H9 (cell line): ENCODE measurements around the gene SORCS2. TPM values are rescaled to one million over a fixed set of nuclear protein-coding genes. Genes with fewer than 3 reads are reported as not detected.

Experiments
- DNase-seq: peaks from one replicate; pipeline ENCODE4 v3.0.0-alpha.2; 2017
- H2AFZ ChIP-seq: one replicate; pipeline ENCODE4 v1.6.1; 2013; ENCODE audit warnings: mild to moderate bottlenecking, low read length, control low read depth, moderate library complexity
- H2AK5ac ChIP-seq: 2 replicates; pipeline ENCODE4 v1.6.1; 2013; ENCODE audit warnings: low read length, control low read depth, mixed read lengths; ENCODE audit not compliant: insufficient read length
- H2BK120ac ChIP-seq: one replicate; pipeline ENCODE4 v1.6.1; 2013; ENCODE audit warnings: low read depth, mild to moderate bottlenecking, low read length, control low read depth, inconsistent platforms; ENCODE audit not compliant: poor library complexity, severe bottlenecking
- H2BK12ac ChIP-seq: 2 replicates; pipeline ENCODE4 v1.6.1; 2013; ENCODE audit warnings: low read length, control low read depth, mixed read lengths, low read depth; ENCODE audit not compliant: insufficient read length
- H2BK15ac ChIP-seq: 2 replicates; pipeline ENCODE4 v1.6.1; 2013; ENCODE audit warnings: low read depth, low read length, control low read depth
- H2BK20ac ChIP-seq: one replicate; pipeline ENCODE4 v1.6.1; 2013; ENCODE audit warnings: low read depth, mild to moderate bottlenecking, low read length, control low read depth, inconsistent platforms; ENCODE audit not compliant: poor library complexity, severe bottlenecking
- H2BK5ac ChIP-seq: 2 replicates; pipeline ENCODE4 v1.6.1; 2013; ENCODE audit warnings: low read length, control low read depth, mixed read lengths; ENCODE audit not compliant: insufficient read length
- H3K14ac ChIP-seq: 2 replicates; pipeline ENCODE4 v1.6.1; 2013; ENCODE audit warnings: low read length, control low read depth; ENCODE audit not compliant: insufficient read depth
- H3K18ac ChIP-seq: 2 replicates; pipeline ENCODE4 v1.6.1; 2013; ENCODE audit warnings: low read depth, mild to moderate bottlenecking, mixed read lengths, low read length, control low read depth; ENCODE audit not compliant: insufficient read length
- H3K23ac ChIP-seq: 2 replicates; pipeline ENCODE4 v1.6.1; 2013; ENCODE audit warnings: low read length, control low read depth, mixed read lengths, low read depth; ENCODE audit not compliant: insufficient read length
- H3K23me2 ChIP-seq: 2 replicates; pipeline ENCODE4 v1.6.1; 2013; ENCODE audit warnings: low read depth, mild to moderate bottlenecking, mixed read lengths, low read length, control low read depth; ENCODE audit not compliant: insufficient read length, poor library complexity, severe bottlenecking
- H3K27ac ChIP-seq: 2 replicates; pipeline ENCODE4 v1.5.1; 2013; ENCODE audit warnings: low read length, control low read depth, mixed read lengths, low read depth; ENCODE audit not compliant: insufficient read length
- H3K27me3 ChIP-seq: 2 replicates; pipeline ENCODE4 v1.6.1; 2013; ENCODE audit warnings: low read length, control low read depth, inconsistent platforms; ENCODE audit not compliant: insufficient read depth
- H3K4ac ChIP-seq: 2 replicates; pipeline ENCODE4 v1.6.1; 2013; ENCODE audit warnings: low read depth, mild to moderate bottlenecking, control low read depth, inconsistent platforms, low read length, moderate library complexity
- H3K4me1 ChIP-seq: 2 replicates; pipeline ENCODE4 v1.6.1; 2013; ENCODE audit warnings: low read length, control low read depth, inconsistent platforms; ENCODE audit not compliant: insufficient read depth
- H3K4me2 ChIP-seq: 2 replicates; pipeline ENCODE4 v1.6.1; 2013; ENCODE audit warnings: low read length, control low read depth, mixed read lengths; ENCODE audit not compliant: insufficient read length, insufficient read depth
- H3K56ac ChIP-seq: 2 replicates; pipeline ENCODE4 v1.6.1; 2013; ENCODE audit warnings: low read depth, mild to moderate bottlenecking, mixed read lengths, low read length, control low read depth; ENCODE audit not compliant: insufficient read length
- H3K79me1 ChIP-seq: 2 replicates; pipeline ENCODE4 v1.6.1; 2013; ENCODE audit warnings: low read depth, mild to moderate bottlenecking, moderate library complexity, low read length, control low read depth, inconsistent platforms; ENCODE audit not compliant: insufficient read depth, poor library complexity, severe bottlenecking
- H3K79me2 ChIP-seq: 2 replicates; pipeline ENCODE4 v1.6.1; 2013; ENCODE audit warnings: low read length, control low read depth, inconsistent platforms; ENCODE audit not compliant: insufficient read depth
- H3K9ac ChIP-seq: 2 replicates; pipeline ENCODE4 v1.6.1; 2013; ENCODE audit warnings: low read length, control low read depth, mixed read lengths; ENCODE audit not compliant: insufficient read length; ENCODE audit errors: extremely low read depth
- H3K9me3 ChIP-seq: one replicate; pipeline ENCODE4 v1.6.1; 2013; ENCODE audit warnings: low read depth, low read length, inconsistent platforms; ENCODE audit not compliant: control insufficient read depth
- H3T11ph ChIP-seq: one replicate; pipeline ENCODE4 v1.6.1; 2013; ENCODE audit warnings: mild to moderate bottlenecking, low read length, control low read depth, inconsistent platforms
- H4K20me1 ChIP-seq: one replicate; pipeline ENCODE4 v1.6.1; 2013; ENCODE audit not compliant: control insufficient read depth, insufficient read length, insufficient read depth
- H4K5ac ChIP-seq: 2 replicates; pipeline ENCODE4 v1.6.1; 2013; ENCODE audit warnings: low read depth, mild to moderate bottlenecking, mixed read lengths, low read length, control low read depth; ENCODE audit not compliant: insufficient read length
- H4K8ac ChIP-seq: replicated peaks from 2 replicates; pipeline ENCODE4 v1.6.1; 2013; ENCODE audit warnings: low read length, control low read depth, mixed read lengths, low read depth; ENCODE audit not compliant: insufficient read length
- H4K91ac ChIP-seq: 2 replicates; pipeline ENCODE4 v1.6.1; 2013; ENCODE audit warnings: low read depth, mild to moderate bottlenecking, moderate library complexity, mixed read lengths, low read length, control low read depth; ENCODE audit not compliant: insufficient read length
- H3K27ac Mint-ChIP-seq, 3 experiments: 2 replicates in 2 of 3; 3 replicates in 1 of 3; pipeline ENCODE4 v1.8.0; 2020 to 2021; ENCODE audit warnings: mixed read lengths in 3 of 3, mild to moderate bottlenecking in 1 of 3, moderate library complexity in 1 of 3
- H3K27me3 Mint-ChIP-seq: 2 replicates; pipeline ENCODE4 v1.8.0; 2021; ENCODE audit warnings: low read depth, mild to moderate bottlenecking, moderate library complexity, mixed read lengths
- H3K36me3 Mint-ChIP-seq, 3 experiments: 2 replicates in 2 of 3; 3 replicates in 1 of 3; pipeline ENCODE4 v1.8.0; 2020 to 2021; ENCODE audit warnings: low read depth in 3 of 3, mixed read lengths in 3 of 3; ENCODE audit not compliant: insufficient read depth in 1 of 3
- H3K4me1 Mint-ChIP-seq, 2 experiments: 2 replicates each; pipeline ENCODE4 v1.8.0; 2020; ENCODE audit warnings: mixed read lengths in 2 of 2
- H3K4me3 Mint-ChIP-seq, 2 experiments: 2 replicates in 1 of 2; 3 replicates in 1 of 2; pipeline ENCODE4 v1.8.0; 2020 to 2021; ENCODE audit warnings: mild to moderate bottlenecking in 2 of 2, mixed read lengths in 2 of 2, moderate library complexity in 1 of 2
- H3K9me3 Mint-ChIP-seq, 2 experiments: 2 replicates in 1 of 2; 3 replicates in 1 of 2; pipeline ENCODE4 v1.8.0; 2020; ENCODE audit warnings: mild to moderate bottlenecking in 2 of 2, mixed read lengths in 2 of 2, moderate library complexity in 1 of 2
- WGBS: extraction: QIAGEN DNeasy Blood & Tissue Kit; methylation state at CpG from one replicate; pipeline ENCODE4 v1.1.7; 2013; ENCODE audit warnings: missing lambda C conversion rate, low lambda C conversion rate, mixed read lengths; ENCODE audit not compliant: insufficient read length; ENCODE audit errors: extremely low coverage; 5-methylcytosine and 5-hydroxymethylcytosine counted together
- total RNA-seq: library from RNA; stranded (reverse); gene quantifications from 2 replicates; pipeline ENCODE4 v1.2.1, GENCODE V29; 2021
- TF ChIP-seq, protein P1 (sequence below): fragments of 200-600 bp; sonication (generic); conservative IDR thresholded peaks from 3 replicates; pipeline ENCODE4 v1.8.0; 2021; ENCODE audit warnings: antibody characterized with exemption, mild to moderate bottlenecking

SORCS2 gene
- total RNA-seq, 1 experiment from 2014 or later: 0.57 TPM

GRCh38 chr4:7209699-7210098 lies 17.4 kb downstream of the SORCS2 start:
- no peak overlapping the region for H3K14ac ChIP-seq
- no peak overlapping the region for H3K56ac ChIP-seq
- no peak overlapping the region for H4K8ac ChIP-seq
- no peak overlapping the region for H3K27ac Mint-ChIP-seq
- no peaks in the 10 kb centered on the region for H3K4me1 ChIP-seq
- no peak overlapping the region for H2BK5ac ChIP-seq
- no peak overlapping the region for H2BK15ac ChIP-seq
- H3K79me1 ChIP-seq: no peaks in the 10 kb centered on the region
- no peaks in the 10 kb centered on the region for H3K23me2 ChIP-seq
- no peak overlapping the region for H2AK5ac ChIP-seq
- H4K91ac ChIP-seq: no peak overlapping the region
- WGBS: no CpG with 5 or more reads among the region's 9 CpGs
- H3K27me3 Mint-ChIP-seq: no peaks in the 10 kb centered on the region; the same call in 1 of the 2 replicates
- H3K23ac ChIP-seq: no peak overlapping the region
- TF ChIP-seq, protein P1, sequence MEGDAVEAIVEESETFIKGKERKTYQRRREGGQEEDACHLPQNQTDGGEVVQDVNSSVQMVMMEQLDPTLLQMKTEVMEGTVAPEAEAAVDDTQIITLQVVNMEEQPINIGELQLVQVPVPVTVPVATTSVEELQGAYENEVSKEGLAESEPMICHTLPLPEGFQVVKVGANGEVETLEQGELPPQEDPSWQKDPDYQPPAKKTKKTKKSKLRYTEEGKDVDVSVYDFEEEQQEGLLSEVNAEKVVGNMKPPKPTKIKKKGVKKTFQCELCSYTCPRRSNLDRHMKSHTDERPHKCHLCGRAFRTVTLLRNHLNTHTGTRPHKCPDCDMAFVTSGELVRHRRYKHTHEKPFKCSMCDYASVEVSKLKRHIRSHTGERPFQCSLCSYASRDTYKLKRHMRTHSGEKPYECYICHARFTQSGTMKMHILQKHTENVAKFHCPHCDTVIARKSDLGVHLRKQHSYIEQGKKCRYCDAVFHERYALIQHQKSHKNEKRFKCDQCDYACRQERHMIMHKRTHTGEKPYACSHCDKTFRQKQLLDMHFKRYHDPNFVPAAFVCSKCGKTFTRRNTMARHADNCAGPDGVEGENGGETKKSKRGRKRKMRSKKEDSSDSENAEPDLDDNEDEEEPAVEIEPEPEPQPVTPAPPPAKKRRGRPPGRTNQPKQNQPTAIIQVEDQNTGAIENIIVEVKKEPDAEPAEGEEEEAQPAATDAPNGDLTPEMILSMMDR: no peak
- no peak for DNase-seq
- H3K36me3 Mint-ChIP-seq: peaks cover 0 to 7% (median 0%) of the 10 kb centered on the region in 3 experiments; a peak in 2 of 7 replicates
- no peak overlapping the region for H3K4me2 ChIP-seq
- no peak overlapping the region for H2BK120ac ChIP-seq
- H3K9me3 ChIP-seq: no peaks in the 10 kb centered on the region
- peaks cover 10 to 13% of the 10 kb centered on the region in 2 experiments; a peak in 4 of 5 replicates for H3K9me3 Mint-ChIP-seq
- no peaks in the 10 kb centered on the region for H3K27me3 ChIP-seq
- H4K5ac ChIP-seq: no peak overlapping the region
- no peak overlapping the region for H3K9ac ChIP-seq
- H3K18ac ChIP-seq: no peak overlapping the region
- no peak overlapping the region for H3K4me3 Mint-ChIP-seq
- no peak overlapping the region for H3T11ph ChIP-seq
- no peaks in the 10 kb centered on the region for H4K20me1 ChIP-seq
- no peak overlapping the region for H2AFZ ChIP-seq
- peaks cover 18 to 31% of the 10 kb centered on the region in 2 experiments for H3K4me1 Mint-ChIP-seq
- no peaks in the 10 kb centered on the region for H3K79me2 ChIP-seq
- H2BK20ac ChIP-seq: no peak overlapping the region
- no peak overlapping the region for H3K27ac ChIP-seq
- H3K4ac ChIP-seq: no peak overlapping the region
- no peak overlapping the region for H2BK12ac ChIP-seq
